Medulla oblongata (tissue), 1 donor: ENCODE measurements around the gene LRRFIP1.

Source experiments
- DNase-seq: peaks from one replicate; pipeline ENCODE4 v3.0.0-alpha.2; 2015; ENCODE audit errors: extremely low spot score

Gene LRRFIP1

GRCh38 chr2:237827421-237827987 is 200.1 kb downstream of the LRRFIP1 start:
- no peak for DNase-seq
